ENCODE measurements around the gene CSTPP1. TPM values are rescaled to one million over a fixed set of nuclear protein-coding genes. Genes with fewer than 3 reads are reported as not detected.

CSTPP1 gene
- total and polyA plus RNA-seq, 2 donors (not counting 1 experiment from before 2014, with no cell fraction given), result 11.5 to 29.0 TPM

DNA sequence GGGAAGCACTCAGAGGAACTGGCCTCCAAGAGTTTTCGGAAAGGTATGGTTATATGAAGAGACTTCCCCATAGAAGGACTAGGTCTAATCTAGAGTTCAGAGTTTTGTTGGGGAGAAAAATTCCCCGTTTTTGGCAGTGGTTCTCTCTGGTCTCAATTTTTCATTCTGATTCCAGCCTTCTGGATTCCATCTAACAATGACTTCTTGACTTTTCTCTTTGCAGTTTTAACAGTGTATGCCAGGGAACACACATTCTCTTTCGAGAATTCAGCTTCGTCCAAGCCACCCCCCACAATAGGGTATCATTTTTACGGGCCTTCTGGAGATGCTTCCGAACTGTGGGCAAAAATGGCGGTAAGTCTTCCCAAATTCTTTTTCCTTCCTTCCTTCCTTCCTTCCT is 115.6 kb downstream of the CSTPP1 start:
- Mint-ChIP-seq H3K4me3 (no peak overlapping the region), H3K27ac (no peak overlapping the region), H3K9me3 (ENCODE audit: insufficient read depth) (no peaks in the 10 kb centered on the region), H3K27me3 (no peaks in the 10 kb centered on the region), H3K4me1 (peaks cover 3% of the 10 kb centered on the region)
- H3K4me2 ChIP-seq (replicated peaks; ENCODE audit: low read depth, low read length, poor library complexity, severe bottlenecking), result no peak overlapping the region
- no peak overlapping the region for H3K4me3 ChIP-seq (ENCODE audit: control extremely low read depth in 1 of 5, extremely low read depth in 1 of 5, insufficient read depth in 1 of 5, low read depth in 2 of 5, low read length in 4 of 5)
- H3K9ac ChIP-seq (ENCODE audit: low read length), result no peak overlapping the region
- ChIA-PET CTCF (no interaction called here), POLR2A (no interaction called here)
- no peaks in the 10 kb centered on the region for H4K20me1 ChIP-seq (ENCODE audit: control insufficient read depth, insufficient read depth, low read length, poor library complexity, severe bottlenecking)
- DNase-seq (no peak), ATAC-seq (ENCODE audit: low read depth) (no peak)
- intact Hi-C loops (cut with micrococcal nuclease), result no loop called here
- no peaks in the 10 kb centered on the region for H3K9me3 ChIP-seq (ENCODE audit: control extremely low read depth in 1 of 3, control insufficient read depth in 2 of 3, insufficient read depth in 1 of 3, low read length in 2 of 3)
- TF ChIP-seq EZH2 (IDR thresholded peaks at IDR 0.05; ENCODE audit: borderline replicate concordance, insufficient read depth, low read depth, low read length, poor library complexity, severe bottlenecking), result no peak
- TF ChIP-seq, protein P1, sequence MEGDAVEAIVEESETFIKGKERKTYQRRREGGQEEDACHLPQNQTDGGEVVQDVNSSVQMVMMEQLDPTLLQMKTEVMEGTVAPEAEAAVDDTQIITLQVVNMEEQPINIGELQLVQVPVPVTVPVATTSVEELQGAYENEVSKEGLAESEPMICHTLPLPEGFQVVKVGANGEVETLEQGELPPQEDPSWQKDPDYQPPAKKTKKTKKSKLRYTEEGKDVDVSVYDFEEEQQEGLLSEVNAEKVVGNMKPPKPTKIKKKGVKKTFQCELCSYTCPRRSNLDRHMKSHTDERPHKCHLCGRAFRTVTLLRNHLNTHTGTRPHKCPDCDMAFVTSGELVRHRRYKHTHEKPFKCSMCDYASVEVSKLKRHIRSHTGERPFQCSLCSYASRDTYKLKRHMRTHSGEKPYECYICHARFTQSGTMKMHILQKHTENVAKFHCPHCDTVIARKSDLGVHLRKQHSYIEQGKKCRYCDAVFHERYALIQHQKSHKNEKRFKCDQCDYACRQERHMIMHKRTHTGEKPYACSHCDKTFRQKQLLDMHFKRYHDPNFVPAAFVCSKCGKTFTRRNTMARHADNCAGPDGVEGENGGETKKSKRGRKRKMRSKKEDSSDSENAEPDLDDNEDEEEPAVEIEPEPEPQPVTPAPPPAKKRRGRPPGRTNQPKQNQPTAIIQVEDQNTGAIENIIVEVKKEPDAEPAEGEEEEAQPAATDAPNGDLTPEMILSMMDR (IDR thresholded peaks at IDR 0.05), result no peak
- H3K4me1 ChIP-seq (ENCODE audit: control insufficient read depth in 2 of 2, insufficient read depth in 2 of 2, low read length in 2 of 2), result no peaks in the 10 kb centered on the region
- H3K36me3 ChIP-seq (replicated peaks in 1 of 2; ENCODE audit: control extremely low read depth in 1 of 2, control insufficient read depth in 1 of 2, extremely low read depth in 1 of 2, insufficient read depth in 2 of 2, low read length in 1 of 2), result no peaks in the 10 kb centered on the region
- 100% methylated on average over 5 of the region's 7 CpGs for WGBS (ENCODE audit: insufficient coverage)
- no peaks in the 10 kb centered on the region for H3K79me2 ChIP-seq (ENCODE audit: control insufficient read depth, insufficient read depth, low read length)
- no peaks in the 10 kb centered on the region for H3K27me3 ChIP-seq (replicated peaks in 1 of 4; ENCODE audit: control extremely low read depth in 1 of 4, control insufficient read depth in 3 of 4, insufficient read depth in 4 of 4, low read length in 3 of 4)
- H2AFZ ChIP-seq (ENCODE audit: insufficient read depth, low read depth, low read length, poor library complexity, severe bottlenecking), result no peak overlapping the region
- H3K27ac ChIP-seq (ENCODE audit: low read length in 2 of 2), result no peak overlapping the region

DNA sequence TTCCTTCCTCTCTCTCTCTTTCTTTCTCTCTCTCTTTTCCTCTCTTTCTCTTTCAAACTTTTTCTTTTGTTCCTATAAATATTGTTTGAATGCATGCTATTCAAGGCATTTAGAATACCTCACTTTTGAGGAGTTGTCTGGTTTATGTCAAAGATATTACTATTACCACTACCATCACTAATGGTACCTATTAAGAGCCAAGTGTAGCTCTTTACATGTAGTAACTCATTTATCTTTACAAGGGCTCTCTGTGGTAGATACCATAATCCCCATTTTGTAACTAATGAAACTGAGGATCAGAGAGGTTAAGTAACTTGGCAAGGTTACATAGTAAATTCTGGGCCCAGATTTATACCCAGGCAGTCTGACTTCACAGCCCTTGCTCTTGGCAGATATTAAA is 116.0 kb downstream of the CSTPP1 start:
- H3K9me3 ChIP-seq (ENCODE audit: control extremely low read depth in 1 of 3, control insufficient read depth in 2 of 3, insufficient read depth in 1 of 3, low read length in 2 of 3), result peaks cover 0 to 3% (median 0%) of the 10 kb centered on the region in 3 donors
- no peak overlapping the region for H3K4me3 ChIP-seq (ENCODE audit: control extremely low read depth in 1 of 5, extremely low read depth in 1 of 5, insufficient read depth in 1 of 5, low read depth in 2 of 5, low read length in 4 of 5)
- no peaks in the 10 kb centered on the region for H3K27me3 ChIP-seq (replicated peaks in 1 of 4; ENCODE audit: control extremely low read depth in 1 of 4, control insufficient read depth in 3 of 4, insufficient read depth in 4 of 4, low read length in 3 of 4)
- no peaks in the 10 kb centered on the region for H3K4me1 ChIP-seq (ENCODE audit: control insufficient read depth in 2 of 2, insufficient read depth in 2 of 2, low read length in 2 of 2)
- H3K79me2 ChIP-seq (ENCODE audit: control insufficient read depth, insufficient read depth, low read length), result no peaks in the 10 kb centered on the region
- no peak overlapping the region for H3K4me2 ChIP-seq (replicated peaks; ENCODE audit: low read depth, low read length, poor library complexity, severe bottlenecking)
- no peak for DNase-seq
- H3K36me3 ChIP-seq (replicated peaks in 1 of 2; ENCODE audit: control extremely low read depth in 1 of 2, control insufficient read depth in 1 of 2, extremely low read depth in 1 of 2, insufficient read depth in 2 of 2, low read length in 1 of 2), result no peaks in the 10 kb centered on the region
- H3K27me3 Mint-ChIP-seq, result no peaks in the 10 kb centered on the region
- ATAC-seq (ENCODE audit: low read depth), result no peak
- no peak overlapping the region for H3K4me3 Mint-ChIP-seq
- no peak overlapping the region for H3K9ac ChIP-seq (ENCODE audit: low read length)
- TF ChIP-seq, protein P1 (IDR thresholded peaks at IDR 0.05), result no peak
- no peak for TF ChIP-seq EZH2 (IDR thresholded peaks at IDR 0.05; ENCODE audit: borderline replicate concordance, insufficient read depth, low read depth, low read length, poor library complexity, severe bottlenecking)
- intact Hi-C loops (cut with micrococcal nuclease), result no loop called here
- no peak overlapping the region for H2AFZ ChIP-seq (ENCODE audit: insufficient read depth, low read depth, low read length, poor library complexity, severe bottlenecking)
- H3K27ac Mint-ChIP-seq, result no peak overlapping the region
- ChIA-PET CTCF (no interaction called here), POLR2A (no interaction called here)
- H3K9me3 Mint-ChIP-seq (ENCODE audit: insufficient read depth), result no peaks in the 10 kb centered on the region
- peaks cover 2% of the 10 kb centered on the region for H3K4me1 Mint-ChIP-seq
- no peak overlapping the region for H3K27ac ChIP-seq (ENCODE audit: low read length in 2 of 2)
- no peaks in the 10 kb centered on the region for H4K20me1 ChIP-seq (ENCODE audit: control insufficient read depth, insufficient read depth, low read length, poor library complexity, severe bottlenecking)
